Osteocyte (in vitro differentiated cells): ENCODE measurements around the gene HAO1. TPM values are rescaled to one million over a fixed set of nuclear protein-coding genes. Genes with fewer than 3 reads are reported as not detected.

Experiments used
- DNase-seq: peaks from one replicate; pipeline ENCODE4 v3.0.0; 2021; ENCODE audit warnings: mixed read lengths; ENCODE audit not compliant: unreplicated experiment; ENCODE audit errors: extremely low spot score
- H3K27ac Mint-ChIP-seq: one replicate; pipeline ENCODE4 v1.8.0; 2021; ENCODE audit warnings: mild to moderate bottlenecking, mixed read lengths; ENCODE audit not compliant: unreplicated experiment
- H3K27me3 Mint-ChIP-seq: one replicate; pipeline ENCODE4 v1.8.0; 2021; ENCODE audit warnings: mixed read lengths; ENCODE audit not compliant: unreplicated experiment
- H3K36me3 Mint-ChIP-seq: one replicate; pipeline ENCODE4 v1.8.0; 2021; ENCODE audit warnings: mixed read lengths; ENCODE audit not compliant: unreplicated experiment
- H3K4me1 Mint-ChIP-seq: one replicate; pipeline ENCODE4 v1.8.0; 2021; ENCODE audit warnings: mixed read lengths; ENCODE audit not compliant: unreplicated experiment
- H3K4me3 Mint-ChIP-seq: one replicate; pipeline ENCODE4 v1.8.0; 2021; ENCODE audit warnings: mild to moderate bottlenecking, moderate library complexity, mixed read lengths; ENCODE audit not compliant: unreplicated experiment
- H3K9me3 Mint-ChIP-seq: one replicate; pipeline ENCODE4 v1.8.0; 2021; ENCODE audit warnings: mixed read lengths; ENCODE audit not compliant: unreplicated experiment
- total RNA-seq: library from RNA; stranded (reverse); gene quantifications from 2 replicates; pipeline ENCODE4 v1.2.1, GENCODE V29; 2021
- TF ChIP-seq, protein P1 (sequence below): fragments of 200-600 bp; sonication (generic); IDR thresholded peaks from 2 replicates; pipeline ENCODE4 v1.5.0; 2021; ENCODE audit warnings: antibody characterized with exemption, mild to moderate bottlenecking, moderate library complexity

Gene HAO1
- total RNA-seq, 1 donor from 2014 or later, result not detected

DNA sequence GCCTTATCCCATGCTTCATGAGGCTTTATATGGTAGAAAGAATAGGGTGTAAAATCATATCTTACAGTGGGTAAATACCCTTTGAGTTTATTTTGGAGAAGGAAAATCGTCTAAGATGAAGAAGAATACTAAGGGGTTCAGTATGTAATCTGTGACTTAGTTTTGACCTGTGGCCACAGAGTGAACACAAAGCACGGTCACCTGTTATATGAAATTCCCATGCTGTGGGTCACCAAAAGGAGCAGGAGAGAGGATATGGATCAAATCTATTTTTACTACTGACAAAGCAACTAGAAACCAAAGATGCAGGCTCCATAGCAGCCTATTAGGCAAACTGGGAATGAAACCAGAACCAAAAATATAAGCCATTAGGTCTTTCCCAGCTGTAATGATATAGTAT is 3.6 kb upstream of the HAO1 start:
- H3K4me3 Mint-ChIP-seq, result no peak overlapping the region
- H3K4me1 Mint-ChIP-seq, result no peaks in the 10 kb centered on the region
- no peak overlapping the region for H3K27ac Mint-ChIP-seq
- H3K27me3 Mint-ChIP-seq, result peaks cover 49% of the 10 kb centered on the region
- peaks cover 17% of the 10 kb centered on the region for H3K9me3 Mint-ChIP-seq
- TF ChIP-seq, protein P1, sequence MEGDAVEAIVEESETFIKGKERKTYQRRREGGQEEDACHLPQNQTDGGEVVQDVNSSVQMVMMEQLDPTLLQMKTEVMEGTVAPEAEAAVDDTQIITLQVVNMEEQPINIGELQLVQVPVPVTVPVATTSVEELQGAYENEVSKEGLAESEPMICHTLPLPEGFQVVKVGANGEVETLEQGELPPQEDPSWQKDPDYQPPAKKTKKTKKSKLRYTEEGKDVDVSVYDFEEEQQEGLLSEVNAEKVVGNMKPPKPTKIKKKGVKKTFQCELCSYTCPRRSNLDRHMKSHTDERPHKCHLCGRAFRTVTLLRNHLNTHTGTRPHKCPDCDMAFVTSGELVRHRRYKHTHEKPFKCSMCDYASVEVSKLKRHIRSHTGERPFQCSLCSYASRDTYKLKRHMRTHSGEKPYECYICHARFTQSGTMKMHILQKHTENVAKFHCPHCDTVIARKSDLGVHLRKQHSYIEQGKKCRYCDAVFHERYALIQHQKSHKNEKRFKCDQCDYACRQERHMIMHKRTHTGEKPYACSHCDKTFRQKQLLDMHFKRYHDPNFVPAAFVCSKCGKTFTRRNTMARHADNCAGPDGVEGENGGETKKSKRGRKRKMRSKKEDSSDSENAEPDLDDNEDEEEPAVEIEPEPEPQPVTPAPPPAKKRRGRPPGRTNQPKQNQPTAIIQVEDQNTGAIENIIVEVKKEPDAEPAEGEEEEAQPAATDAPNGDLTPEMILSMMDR, result no peak
- no peaks in the 10 kb centered on the region for H3K36me3 Mint-ChIP-seq
- no peak for DNase-seq

DNA sequence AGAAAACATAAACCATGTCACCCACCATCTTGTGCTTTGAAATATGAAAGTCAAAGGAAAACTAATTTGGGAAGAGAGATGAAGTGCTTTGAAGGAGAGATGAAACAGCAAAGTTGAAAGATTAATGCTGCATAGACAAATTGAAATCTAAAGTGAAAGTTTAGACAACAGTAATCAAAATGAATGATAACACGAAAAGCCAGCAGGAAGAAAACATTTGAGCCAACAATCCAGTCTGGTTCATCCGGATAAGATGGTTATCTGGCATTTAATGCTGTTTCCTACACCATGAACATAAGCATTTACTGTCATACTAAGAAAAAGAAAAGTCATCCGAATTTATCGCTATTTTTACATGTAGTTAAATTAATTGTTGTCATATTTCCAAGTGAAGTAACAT is 595 bp downstream of the HAO1 start:
- Mint-ChIP-seq H3K36me3 (no peaks in the 10 kb centered on the region), H3K4me1 (no peaks in the 10 kb centered on the region), H3K27me3 (peaks cover 36% of the 10 kb centered on the region), H3K27ac (no peak overlapping the region), H3K4me3 (no peak overlapping the region), H3K9me3 (peaks cover 4% of the 10 kb centered on the region)
- DNase-seq, result no peak
- TF ChIP-seq, protein P1, result no peak

DNA sequence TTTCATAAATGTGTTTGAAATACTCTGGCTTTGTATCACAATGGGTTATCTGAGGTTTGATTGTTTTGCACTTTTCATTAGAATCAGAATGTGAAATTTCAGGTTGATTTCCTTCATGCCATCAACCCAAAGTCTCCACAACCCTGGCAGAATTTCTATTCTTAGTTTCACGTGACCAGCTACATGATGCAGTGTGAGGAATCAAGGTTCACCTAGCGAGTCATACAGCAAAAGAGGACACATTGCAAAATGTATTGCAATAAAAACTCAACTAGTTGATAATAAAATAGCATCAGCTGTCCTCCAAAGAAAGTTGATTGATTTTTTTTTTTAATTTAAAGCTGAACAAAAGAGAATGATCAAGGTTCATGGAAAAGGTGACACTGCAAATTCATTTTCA is 2.2 kb downstream of the HAO1 start:
- Mint-ChIP-seq H3K36me3 (no peaks in the 10 kb centered on the region), H3K9me3 (peaks cover 4% of the 10 kb centered on the region), H3K27me3 (peaks cover 34% of the 10 kb centered on the region), H3K27ac (no peak overlapping the region), H3K4me3 (no peak overlapping the region), H3K4me1 (no peaks in the 10 kb centered on the region)
- TF ChIP-seq, protein P1, result no peak
- DNase-seq, result no peak

DNA sequence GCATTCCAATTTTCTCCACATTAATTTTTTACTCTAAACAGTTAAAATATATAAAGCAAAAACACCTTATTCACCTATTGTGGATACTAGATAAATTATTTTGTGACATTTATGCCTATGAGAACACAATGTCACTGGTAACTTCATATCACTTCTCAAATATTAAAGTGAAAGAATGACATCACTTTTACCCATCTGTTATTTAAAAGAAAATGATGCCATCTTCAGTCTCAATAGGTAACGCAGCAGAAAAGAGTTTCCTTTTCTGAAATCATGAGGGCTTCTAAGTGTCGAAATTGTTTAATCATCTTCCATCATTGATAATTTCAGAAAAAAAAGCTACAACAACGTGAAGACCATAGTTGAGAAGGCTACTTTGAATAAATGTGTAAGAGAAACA is 2.9 kb downstream of the HAO1 start:
- TF ChIP-seq, protein P1, result no peak
- H3K36me3 Mint-ChIP-seq, result no peaks in the 10 kb centered on the region
- H3K4me1 Mint-ChIP-seq, result no peaks in the 10 kb centered on the region
- no peak overlapping the region for H3K27ac Mint-ChIP-seq
- H3K27me3 Mint-ChIP-seq, result peaks cover 35% of the 10 kb centered on the region
- no peak overlapping the region for H3K4me3 Mint-ChIP-seq
- DNase-seq, result no peak
- peaks cover 4% of the 10 kb centered on the region for H3K9me3 Mint-ChIP-seq

DNA sequence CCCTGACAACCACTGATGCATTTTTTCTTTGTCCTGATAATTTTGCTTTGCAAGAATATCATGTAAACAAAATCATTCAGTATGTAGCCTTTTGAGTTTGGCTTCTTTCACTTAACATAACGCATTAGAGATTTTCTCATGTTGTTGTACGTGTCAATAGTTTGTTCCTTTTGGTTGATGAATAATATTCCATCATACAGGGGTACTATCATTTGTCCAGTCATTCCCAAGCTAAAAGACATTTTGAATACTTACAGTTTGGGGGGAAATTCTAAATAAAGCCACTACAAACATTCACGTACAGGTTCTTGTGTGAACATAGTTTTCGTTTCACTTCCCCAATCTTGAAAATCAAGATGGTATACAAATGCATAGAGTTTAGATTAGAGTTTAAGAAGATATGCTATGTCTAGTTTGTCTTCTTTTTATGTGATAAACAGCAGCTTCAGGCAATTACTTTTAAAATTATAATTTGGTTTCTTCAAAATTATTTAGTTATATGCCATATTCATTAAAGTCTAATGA is 5.2 kb downstream of the HAO1 start:
- Mint-ChIP-seq H3K27ac (no peak overlapping the region), H3K4me3 (no peak overlapping the region), H3K4me1 (no peaks in the 10 kb centered on the region), H3K36me3 (no peaks in the 10 kb centered on the region), H3K9me3 (no peaks in the 10 kb centered on the region), H3K27me3 (peaks cover 50% of the 10 kb centered on the region)
- TF ChIP-seq, protein P1, result no peak
- DNase-seq, result no peak
